NCI-H128 (cell line): Measurements from ENCODE around the gene MAGEH1.
"Not testable (repeated sequence)": the region's sequence is repeated elsewhere in the genome, so short reads cannot be mapped to it uniquely, and the experiment has no call there.

Source experiments
- DNase-seq: peaks from one replicate; lab custom pipeline; 2025; ENCODE audit not compliant: unreplicated experiment; lab: John Stamatoyannopoulos, UW

The MAGEH1 gene, protein sequence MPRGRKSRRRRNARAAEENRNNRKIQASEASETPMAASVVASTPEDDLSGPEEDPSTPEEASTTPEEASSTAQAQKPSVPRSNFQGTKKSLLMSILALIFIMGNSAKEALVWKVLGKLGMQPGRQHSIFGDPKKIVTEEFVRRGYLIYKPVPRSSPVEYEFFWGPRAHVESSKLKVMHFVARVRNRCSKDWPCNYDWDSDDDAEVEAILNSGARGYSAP

DNA sequence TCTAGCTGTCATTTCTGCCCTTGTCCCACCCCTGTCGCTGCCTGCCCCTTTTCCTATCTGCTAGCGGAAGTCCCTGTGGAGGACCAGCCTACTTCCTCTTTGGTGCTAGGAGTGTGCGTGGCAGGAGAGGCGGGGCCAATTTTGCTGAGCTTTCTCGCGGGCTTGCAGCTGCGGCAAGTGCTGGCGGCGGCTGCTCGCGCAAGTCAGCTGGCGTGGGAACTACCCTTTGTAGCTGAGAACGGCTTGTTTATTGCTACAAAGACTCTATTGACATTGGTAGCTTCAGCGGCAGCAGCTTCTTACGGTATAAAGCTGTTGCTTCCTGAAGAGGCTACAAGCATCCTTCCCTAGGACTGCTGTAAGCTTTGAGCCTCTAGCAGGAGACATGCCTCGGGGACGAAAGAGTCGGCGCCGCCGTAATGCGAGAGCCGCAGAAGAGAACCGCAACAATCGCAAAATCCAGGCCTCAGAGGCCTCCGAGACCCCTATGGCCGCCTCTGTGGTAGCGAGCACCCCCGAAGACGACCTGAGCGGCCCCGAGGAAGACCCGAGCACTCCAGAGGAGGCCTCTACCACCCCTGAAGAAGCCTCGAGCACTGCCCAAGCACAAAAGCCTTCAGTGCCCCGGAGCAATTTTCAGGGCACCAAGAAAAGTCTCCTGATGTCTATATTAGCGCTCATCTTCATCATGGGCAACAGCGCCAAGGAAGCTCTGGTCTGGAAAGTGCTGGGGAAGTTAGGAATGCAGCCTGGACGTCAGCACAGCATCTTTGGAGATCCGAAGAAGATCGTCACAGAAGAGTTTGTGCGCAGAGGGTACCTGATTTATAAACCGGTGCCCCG is at the start of gene MAGEH1:
Gene MAGEH1 (plus strand): TSS at position 138 of the 843 bp plus-strand sequence. CDS start 248 bp downstream, at position 386.
- DNase-seq: no peak

- DNase-seq: not testable (repeated sequence)
Observed at GRCh38 chrX:55427079-55427478, 24.8 kb upstream of the MAGEH1 start.

DNA sequence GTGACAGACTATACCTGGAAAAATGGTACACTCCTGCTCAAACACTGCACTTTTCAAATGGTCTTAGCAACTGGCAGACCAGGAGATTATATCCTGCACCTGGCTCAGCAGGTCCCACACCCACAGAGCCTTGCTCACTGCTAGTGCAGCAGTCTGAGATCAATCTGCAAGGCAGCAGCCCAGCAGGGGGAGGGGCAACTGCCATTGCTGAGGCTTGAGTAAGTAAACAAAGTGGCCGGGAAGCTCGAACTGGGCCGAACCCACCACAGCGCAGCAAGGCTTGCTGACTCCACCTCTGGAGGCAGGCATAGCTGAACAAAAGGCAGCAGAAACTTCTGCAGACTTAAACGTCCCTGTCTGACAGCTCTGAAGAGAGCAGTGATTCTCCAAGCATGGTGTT is 8.5 kb upstream of the MAGEH1 start:
- not testable (repeated sequence) for DNase-seq

- no peak for DNase-seq
Observed at GRCh38 chrX:55450259-55450658, 1.7 kb upstream of the MAGEH1 start.

DNA sequence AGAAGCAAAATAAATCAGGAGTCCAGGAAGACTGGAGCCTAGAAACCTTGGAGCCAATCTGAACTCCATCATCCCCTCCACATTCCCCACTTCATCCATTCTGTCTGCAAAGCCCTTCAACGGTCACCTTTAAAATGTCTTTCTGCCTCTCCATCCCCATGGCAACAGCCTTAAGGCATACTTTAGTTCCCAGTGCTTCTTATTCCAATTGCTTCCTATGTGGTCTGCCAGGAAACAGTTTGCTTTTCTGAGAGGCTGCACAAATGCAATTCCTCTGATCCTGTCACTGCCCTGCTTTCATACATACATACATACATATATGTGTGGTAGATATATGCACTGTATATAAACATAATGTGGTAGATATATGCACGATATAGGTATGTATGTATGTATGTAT is 786 bp upstream of the MAGEH1 start:
- DNase-seq: no peak

DNA sequence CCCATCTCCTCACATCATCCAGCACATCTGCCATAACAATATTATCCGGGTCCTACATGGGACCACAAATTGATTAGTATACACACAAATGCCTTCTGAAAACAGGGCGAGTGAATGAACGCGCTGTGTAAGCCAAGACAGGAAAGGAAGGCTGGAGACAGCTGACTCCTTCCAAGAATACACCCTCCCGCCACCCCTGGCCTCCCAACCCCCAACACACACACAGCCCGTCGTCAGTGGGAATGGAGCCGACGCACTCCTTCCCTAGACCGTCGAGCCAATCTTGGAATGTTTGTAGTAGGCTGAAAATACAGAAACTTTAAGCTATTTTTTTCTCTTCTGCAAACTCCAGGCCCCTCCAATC is 319 bp upstream of the MAGEH1 start:
- no peak for DNase-seq

DNA sequence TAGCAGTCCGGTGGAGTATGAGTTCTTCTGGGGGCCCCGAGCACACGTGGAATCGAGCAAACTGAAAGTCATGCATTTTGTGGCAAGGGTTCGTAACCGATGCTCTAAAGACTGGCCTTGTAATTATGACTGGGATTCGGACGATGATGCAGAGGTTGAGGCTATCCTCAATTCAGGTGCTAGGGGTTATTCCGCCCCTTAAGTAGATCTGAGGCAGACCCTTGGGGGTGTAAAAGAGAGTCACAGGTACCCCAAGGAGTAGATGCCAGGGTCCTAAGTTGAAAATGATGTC is 852 bp downstream of the MAGEH1 start:
- no peak for DNase-seq

GRCh38 chrX:55455708-55456107 is 3.8 kb downstream of the MAGEH1 start:
- DNase-seq: not testable (repeated sequence)

DNA sequence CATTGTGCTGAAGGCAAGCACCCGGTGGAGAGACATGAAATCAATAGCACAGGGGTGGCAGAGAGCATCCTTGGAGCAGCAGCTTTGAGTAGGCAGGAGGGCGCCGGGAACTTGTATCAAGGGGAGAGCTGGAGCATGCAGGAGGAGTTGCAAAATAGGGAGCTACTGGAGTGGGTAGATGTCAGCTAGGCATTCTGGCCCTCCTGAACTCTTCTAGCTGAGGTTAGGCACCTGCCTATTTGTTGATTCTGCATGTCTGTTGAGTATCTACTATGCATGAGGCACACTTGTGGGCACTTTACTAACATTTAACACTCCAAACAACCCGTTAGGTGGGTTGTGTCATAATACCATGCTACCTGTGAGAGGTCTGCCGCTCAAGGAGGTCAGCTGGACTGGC is 7.5 kb downstream of the MAGEH1 start:
- not testable (repeated sequence) for DNase-seq

- DNase-seq: not testable (repeated sequence)
Observed at GRCh38 chrX:55459926-55460325, 8.0 kb downstream of the MAGEH1 start.

DNA sequence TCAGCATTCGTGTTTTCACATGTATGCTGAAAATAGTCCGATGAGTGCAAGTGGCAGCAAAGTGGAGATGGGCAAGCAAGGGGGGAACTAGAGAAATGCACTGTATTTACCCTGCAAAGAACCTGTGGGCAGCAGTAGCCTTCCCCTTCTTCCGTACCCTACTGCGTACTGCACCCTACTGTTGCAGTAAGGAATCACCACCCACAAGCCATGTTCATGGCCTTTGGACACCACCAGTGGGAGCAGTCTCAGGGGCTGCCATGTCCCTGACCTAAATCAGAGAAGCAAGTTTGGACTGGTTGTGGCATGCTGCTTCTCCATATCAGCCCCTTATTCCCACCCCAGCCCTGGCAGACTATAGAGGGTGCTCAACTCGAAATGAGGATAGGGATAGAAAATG is 12.1 kb downstream of the MAGEH1 start:
- not testable (repeated sequence) for DNase-seq

- DNase-seq: not testable (repeated sequence)
Observed at GRCh38 chrX:55465108-55465507, 13.2 kb downstream of the MAGEH1 start.

DNA sequence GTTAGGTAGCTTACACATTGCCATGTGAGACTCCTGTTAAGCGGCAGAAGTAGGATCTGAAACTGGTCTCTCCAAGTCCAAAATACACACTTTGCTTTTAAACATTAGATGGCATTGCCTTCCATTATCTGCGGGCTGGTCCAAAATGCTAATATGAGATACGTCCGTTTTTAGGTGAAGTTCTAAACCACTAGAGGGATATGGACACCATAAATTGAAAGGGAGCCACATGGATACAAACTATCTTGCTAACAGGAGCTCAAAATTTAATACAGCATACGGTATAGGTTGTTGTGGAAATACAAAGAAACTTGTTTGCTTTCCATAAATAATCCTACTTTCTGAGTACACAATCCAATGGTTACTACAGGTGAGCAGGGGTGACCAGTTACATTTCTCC is 13.9 kb downstream of the MAGEH1 start:
- DNase-seq: not testable (repeated sequence)

GRCh38 chrX:55479956-55480355 is 28.0 kb downstream of the MAGEH1 start:
- not testable (repeated sequence) for DNase-seq

DNA sequence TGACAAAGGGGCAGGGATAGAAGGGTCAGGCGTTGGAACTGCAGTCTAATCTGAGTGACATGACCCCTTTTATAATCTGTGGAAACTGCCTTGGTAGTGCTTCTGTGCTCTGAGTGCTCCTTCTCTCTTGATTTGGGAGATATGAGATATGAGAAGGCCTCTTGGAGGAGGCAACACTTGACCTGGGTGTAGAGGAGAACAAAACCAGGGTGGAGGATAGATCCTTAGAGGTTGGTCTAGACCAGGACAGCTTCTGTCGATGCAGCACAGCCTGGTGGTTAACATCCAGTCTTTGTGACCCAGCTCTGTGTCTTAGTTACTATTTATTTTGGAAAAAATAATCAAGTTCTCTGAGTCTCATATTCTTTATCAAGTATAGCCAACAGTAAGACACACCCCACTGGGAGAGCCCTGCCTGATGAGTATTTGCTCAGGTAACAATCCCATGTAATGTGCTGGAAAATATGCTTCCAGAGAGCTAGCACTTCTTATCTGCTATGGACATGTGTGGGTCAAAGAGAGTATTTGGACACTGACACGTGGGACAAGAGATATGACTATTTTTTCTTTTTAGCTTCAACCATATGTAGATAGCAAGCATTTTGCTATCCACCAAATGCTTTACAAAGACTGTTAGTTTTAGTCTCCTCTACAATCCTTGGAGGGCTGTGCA is 28.6 kb downstream of the MAGEH1 start:
- no peak for DNase-seq

GRCh38 chrX:55484948-55485347 is 33.0 kb downstream of the MAGEH1 start:
- no peak for DNase-seq

DNA sequence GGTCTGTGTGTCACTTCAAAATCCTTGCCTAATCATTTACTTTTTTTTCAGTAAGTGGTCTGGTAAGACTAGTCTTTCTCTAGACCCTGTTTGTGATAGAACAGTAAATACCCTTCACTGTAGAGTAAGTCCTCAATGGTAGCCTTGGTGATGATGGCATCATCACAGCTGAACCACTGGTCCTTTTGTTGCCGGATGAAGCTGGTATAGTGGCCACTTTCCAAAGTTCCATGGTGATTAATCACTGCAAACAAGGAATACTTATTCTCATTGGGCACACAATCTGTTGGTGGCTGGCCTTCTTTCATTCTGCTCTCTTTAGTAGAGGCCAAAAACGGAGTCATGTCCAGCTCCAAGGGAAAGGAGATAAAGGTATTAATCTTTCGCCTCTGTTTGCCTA is 34.8 kb downstream of the MAGEH1 start:
- no peak for DNase-seq

- DNase-seq: no peak
Observed at GRCh38 chrX:55487143-55487542, 35.2 kb downstream of the MAGEH1 start.

- DNase-seq: no peak
Observed at GRCh38 chrX:55488006-55488592, 36.2 kb downstream of the MAGEH1 start.

- DNase-seq: no peak
Observed at GRCh38 chrX:55488593-55489313, 36.8 kb downstream of the MAGEH1 start.
